ENCODE measurements around the gene SLC25A46. TPM values are rescaled to one million over a fixed set of nuclear protein-coding genes. Genes with fewer than 3 reads are reported as not detected.
"Not testable (repeated sequence)": the region's sequence is repeated elsewhere in the genome, so short reads cannot be mapped to it uniquely, and the experiment has no call there.

Gene SLC25A46
- polyA plus RNA-seq, 3 donors from 2014 or later, result 29.0 to 52.2 (median 32.5) TPM

- H3K27ac Mint-ChIP-seq, H3K4me3 Mint-ChIP-seq, H3K4me1 Mint-ChIP-seq, H3K36me3 Mint-ChIP-seq, H3K9me3 Mint-ChIP-seq, DNase-seq: not testable (repeated sequence)
- peaks cover 2 to 13% (median 8%) of the 10 kb centered on the region in 3 donors for H3K27me3 Mint-ChIP-seq (ENCODE audit: low read depth in 3 of 3)
Observed at GRCh38 chr5:110731499-110731898, 7.3 kb upstream of the SLC25A46 start.

DNA sequence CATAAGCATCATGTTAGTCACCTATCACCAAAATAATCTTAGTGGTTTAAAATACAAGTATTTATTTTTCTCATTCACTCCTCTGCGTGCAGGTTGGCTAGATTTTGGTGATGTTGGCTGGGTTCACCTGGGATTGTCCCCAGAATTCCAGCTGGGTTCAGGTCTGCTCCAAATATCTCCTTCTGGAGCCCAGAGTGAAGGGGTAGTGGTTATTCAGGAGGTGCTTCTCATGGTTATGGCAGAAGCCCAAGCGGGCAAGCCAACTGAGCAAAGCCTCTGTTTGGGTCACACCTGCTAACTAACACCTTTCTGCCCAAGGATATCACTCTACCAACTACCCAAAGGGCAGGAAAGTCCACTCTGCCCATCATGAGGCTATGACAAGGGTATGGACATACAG lies 4.7 kb upstream of the SLC25A46 start:
- no peak overlapping the region for H3K27ac Mint-ChIP-seq
- H3K27me3 Mint-ChIP-seq (ENCODE audit: low read depth in 3 of 3), result peaks cover 15 to 27% (median 23%) of the 10 kb centered on the region in 3 donors
- H3K4me3 Mint-ChIP-seq, result no peak overlapping the region
- H3K4me1 Mint-ChIP-seq, result peaks cover 10 to 13% of the 10 kb centered on the region in 2 donors
- DNase-seq, result no peak
- peaks cover 0 to 2% (median 0%) of the 10 kb centered on the region in 6 donors for H3K9me3 Mint-ChIP-seq
- peaks cover 0 to 11% (median 0%) of the 10 kb centered on the region in 3 donors for H3K36me3 Mint-ChIP-seq

DNA sequence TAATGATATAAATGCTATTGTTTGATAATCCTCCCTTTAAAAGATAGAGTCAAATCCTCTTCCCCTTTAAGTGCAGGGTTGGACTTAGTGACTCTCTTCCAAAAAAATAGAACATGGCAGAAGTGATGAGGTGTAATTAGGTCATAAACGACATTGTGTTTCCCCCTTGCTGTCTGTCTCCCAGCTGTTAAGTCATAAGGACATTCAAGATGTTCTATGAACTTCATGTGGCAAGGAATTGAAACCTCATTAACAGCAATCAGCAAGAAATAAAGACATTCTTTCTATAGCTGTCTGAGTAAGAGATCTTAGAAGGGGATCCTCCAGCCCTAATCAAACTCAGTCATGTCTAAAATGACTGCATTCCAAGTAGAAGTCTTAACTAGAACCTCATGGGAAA lies 3.3 kb upstream of the SLC25A46 start:
- Mint-ChIP-seq H3K4me3 (no peak overlapping the region), H3K4me1 (peaks cover 23 to 26% of the 10 kb centered on the region in 2 donors), H3K27ac (no peak overlapping the region), H3K27me3 (ENCODE audit: low read depth in 3 of 3) (peaks cover 18 to 28% (median 27%) of the 10 kb centered on the region in 3 donors), H3K9me3 (peaks cover 0 to 2% (median 0%) of the 10 kb centered on the region in 6 donors), H3K36me3 (peaks cover 0 to 8% (median 0%) of the 10 kb centered on the region in 3 donors)
- DNase-seq, result no peak

GRCh38 chr5:110736753-110737152 lies 2.1 kb upstream of the SLC25A46 start:
- Mint-ChIP-seq H3K4me3 (no peak overlapping the region), H3K36me3 (peaks cover 0 to 8% (median 0%) of the 10 kb centered on the region in 3 donors), H3K4me1 (peaks cover 25 to 38% of the 10 kb centered on the region in 2 donors), H3K27me3 (ENCODE audit: low read depth in 3 of 3) (peaks cover 18 to 28% (median 25%) of the 10 kb centered on the region in 3 donors), H3K27ac (no peak overlapping the region), H3K9me3 (peaks cover 0 to 2% (median 0%) of the 10 kb centered on the region in 6 donors)
- DNase-seq, result no peak

DNA sequence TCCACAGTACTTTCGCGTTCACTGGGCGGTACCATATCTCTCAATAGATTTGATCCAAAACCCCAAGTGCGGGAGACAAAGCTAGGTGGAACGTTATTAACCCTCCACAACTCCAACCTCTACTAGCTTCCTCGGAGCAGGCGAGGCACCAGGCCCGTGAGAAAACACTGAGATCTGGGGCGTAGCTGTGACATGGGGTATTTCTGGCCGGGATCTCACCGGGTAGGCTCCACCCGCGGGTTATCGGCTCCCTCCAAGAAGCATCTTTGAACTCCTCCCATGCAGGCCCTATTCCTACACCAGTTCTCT lies 350 bp upstream of the SLC25A46 start:
- DNase-seq, result no peak
- Mint-ChIP-seq H3K4me3 (peak overlapping the region; percentile 97 to 100 (median 99)), H3K27ac (peak overlapping the region; percentile 96 to 100 (median 98))

DNA sequence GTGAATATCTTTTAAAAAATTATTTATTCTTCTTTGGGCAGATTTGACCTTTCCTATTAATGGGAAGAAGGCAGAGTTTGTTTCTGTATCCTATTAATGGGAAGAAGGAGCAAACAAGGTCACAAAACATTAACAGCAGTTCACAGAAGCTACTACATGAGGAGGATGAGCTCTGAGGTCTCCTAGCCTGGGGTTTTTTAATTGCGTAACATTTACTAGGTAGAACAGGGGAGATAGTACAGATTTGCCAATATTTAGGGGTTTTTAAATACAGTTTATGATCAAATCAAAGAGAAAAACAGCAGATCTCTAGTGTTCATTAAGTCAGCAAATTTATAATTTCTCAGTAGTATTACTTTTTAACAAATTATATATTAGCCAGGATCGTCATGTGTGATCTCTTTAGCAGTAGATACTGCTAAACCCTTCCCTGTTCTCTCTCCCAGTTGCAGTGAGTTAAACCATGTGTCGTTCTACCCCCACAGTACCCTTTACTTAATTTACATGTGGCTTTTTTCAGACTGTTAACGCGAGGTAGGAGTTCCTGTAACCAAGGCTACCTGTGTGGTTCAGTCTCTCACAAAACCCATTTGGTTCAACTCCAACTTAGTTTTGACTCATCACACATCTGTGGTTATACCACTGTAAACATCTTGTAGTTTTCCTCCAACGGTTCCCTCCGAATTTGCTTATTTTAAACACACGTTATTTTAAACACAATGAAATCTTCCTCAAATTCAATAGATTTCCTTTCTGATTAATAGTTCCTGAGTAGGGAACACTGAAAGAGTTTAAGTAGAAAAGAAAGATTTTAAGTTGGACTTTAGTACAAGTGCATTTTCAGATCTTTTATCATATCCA lies 13.3 kb downstream of the SLC25A46 start:
- DNase-seq, result no peak
- Mint-ChIP-seq H3K4me1 (peaks cover 2 to 40% of the 10 kb centered on the region in 2 donors), H3K9me3 (no peaks in the 10 kb centered on the region), H3K4me3 (no peak overlapping the region), H3K27ac (peak overlapping the region in 4 of 6 donors; percentile 2 to 13 (median 6)), H3K27me3 (ENCODE audit: low read depth in 3 of 3) (peaks cover 0 to 1% (median 0%) of the 10 kb centered on the region in 3 donors), H3K36me3 (peaks cover 18 to 33% (median 24%) of the 10 kb centered on the region in 3 donors)

More for the DNA sequence above, 350 bp upstream of the SLC25A46 start:
- Mint-ChIP-seq H3K4me1 (peaks cover 27 to 48% of the 10 kb centered on the region in 2 donors), H3K36me3 (peaks cover 0 to 4% (median 0%) of the 10 kb centered on the region in 3 donors), H3K27me3 (ENCODE audit: low read depth in 3 of 3) (peaks cover 16 to 22% (median 20%) of the 10 kb centered on the region in 3 donors), H3K9me3 (peaks cover 0 to 1% (median 0%) of the 10 kb centered on the region in 6 donors)

DNA sequence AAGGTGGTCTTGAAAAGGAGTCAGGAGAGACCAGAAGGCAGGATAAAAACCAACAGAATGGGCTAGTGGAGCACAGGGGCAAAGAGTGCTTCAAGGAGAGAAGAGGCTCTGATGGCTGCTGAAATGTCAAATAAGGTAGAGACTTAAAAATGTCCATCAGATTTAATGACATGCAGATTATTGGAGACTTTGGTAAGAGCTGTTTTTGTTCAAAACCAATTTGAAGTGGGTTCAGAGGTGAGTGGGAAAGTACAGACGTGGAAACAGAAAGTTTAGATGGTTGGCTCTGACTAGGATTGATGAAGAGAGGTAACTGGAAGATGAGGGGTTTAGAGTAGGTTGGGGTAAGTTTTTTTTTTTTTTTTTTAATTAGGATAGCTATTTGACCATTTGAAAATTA lies 14.1 kb downstream of the SLC25A46 start:
- peaks cover 2 to 40% of the 10 kb centered on the region in 2 donors for H3K4me1 Mint-ChIP-seq
- H3K9me3 Mint-ChIP-seq, result no peaks in the 10 kb centered on the region
- no peak for DNase-seq
- H3K36me3 Mint-ChIP-seq, result peaks cover 16 to 30% (median 18%) of the 10 kb centered on the region in 3 donors
- H3K27me3 Mint-ChIP-seq (ENCODE audit: low read depth in 3 of 3), result peaks cover 0 to 1% (median 0%) of the 10 kb centered on the region in 3 donors
- H3K27ac Mint-ChIP-seq, result peak overlapping the region in 3 of 6 donors; percentile 6 to 13 (median 10)
- no peak overlapping the region for H3K4me3 Mint-ChIP-seq

DNA sequence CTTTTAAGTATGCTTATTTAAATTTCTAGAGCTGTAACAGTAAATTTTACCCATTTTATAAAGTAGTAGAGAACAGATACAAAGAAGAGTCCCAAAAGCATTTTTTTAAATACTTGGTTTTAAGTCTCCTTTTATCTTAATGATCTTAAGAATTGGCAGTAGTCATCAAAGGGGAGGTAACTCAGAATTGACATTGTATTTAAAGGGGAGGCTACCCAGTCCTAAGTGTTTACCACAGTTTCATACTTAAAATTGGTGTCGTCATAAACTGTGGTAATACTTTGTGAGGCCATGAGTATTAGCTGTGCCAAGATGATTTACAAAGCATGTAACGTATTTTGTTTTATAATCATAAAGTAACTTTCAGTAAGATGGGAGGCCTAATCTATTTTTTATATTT lies 14.8 kb downstream of the SLC25A46 start:
- Mint-ChIP-seq H3K27me3 (ENCODE audit: low read depth in 3 of 3) (peaks cover 0 to 1% (median 0%) of the 10 kb centered on the region in 3 donors), H3K27ac (no peak overlapping the region), H3K4me1 (peaks cover 2 to 40% of the 10 kb centered on the region in 2 donors), H3K9me3 (no peaks in the 10 kb centered on the region), H3K36me3 (peaks cover 12 to 29% (median 16%) of the 10 kb centered on the region in 3 donors), H3K4me3 (no peak overlapping the region)
- no peak for DNase-seq

- no peak overlapping the region for H3K4me3 Mint-ChIP-seq
- H3K9me3 Mint-ChIP-seq, result no peaks in the 10 kb centered on the region
- peaks cover 7 to 24% (median 11%) of the 10 kb centered on the region in 3 donors for H3K36me3 Mint-ChIP-seq
- no peak for DNase-seq
- H3K27ac Mint-ChIP-seq, result peak overlapping the region in 3 of 6 donors; percentile 6 to 14 (median 9)
- H3K4me1 Mint-ChIP-seq, result peaks cover 2 to 35% of the 10 kb centered on the region in 2 donors
- H3K27me3 Mint-ChIP-seq (ENCODE audit: low read depth in 3 of 3), result peaks cover 0 to 1% (median 0%) of the 10 kb centered on the region in 3 donors
Observed at GRCh38 chr5:110754181-110754580, 15.4 kb downstream of the SLC25A46 start.

- peaks cover 0 to 21% of the 10 kb centered on the region in 2 donors for H3K4me1 Mint-ChIP-seq
- no peaks in the 10 kb centered on the region for H3K9me3 Mint-ChIP-seq
- H3K4me3 Mint-ChIP-seq, result no peak overlapping the region
- H3K36me3 Mint-ChIP-seq, result peaks cover 7 to 25% (median 8%) of the 10 kb centered on the region in 3 donors
- peak; percentile 6 to 19 (median 9) for DNase-seq
- peaks cover 0 to 1% (median 0%) of the 10 kb centered on the region in 3 donors for H3K27me3 Mint-ChIP-seq (ENCODE audit: low read depth in 3 of 3)
- no peak overlapping the region for H3K27ac Mint-ChIP-seq
Observed at GRCh38 chr5:110757118-110757729, 18.4 kb downstream of the SLC25A46 start.

DNA sequence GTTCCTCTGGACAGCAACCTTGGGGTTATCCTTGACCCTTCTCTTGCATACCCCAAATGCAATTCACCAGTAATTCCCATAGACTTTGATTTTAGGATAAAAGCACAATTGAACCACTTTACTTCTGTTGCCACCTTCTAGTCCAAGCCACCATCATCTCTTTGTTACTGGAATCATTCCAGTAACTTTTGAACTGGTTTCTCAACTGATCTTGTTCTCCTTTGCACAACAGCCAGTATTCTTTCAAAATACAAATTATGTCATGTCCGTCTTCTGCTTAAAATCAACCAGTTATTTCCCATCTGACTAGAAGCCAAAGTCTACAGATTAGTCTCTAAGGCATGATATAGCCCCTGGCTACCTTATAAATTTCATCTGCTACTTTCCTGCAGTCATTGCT lies 21.4 kb downstream of the SLC25A46 start:
- Mint-ChIP-seq H3K4me1 (no peaks in the 10 kb centered on the region), H3K9me3 (no peaks in the 10 kb centered on the region), H3K27me3 (ENCODE audit: low read depth in 3 of 3) (no peaks in the 10 kb centered on the region), H3K27ac (no peak overlapping the region), H3K4me3 (no peak overlapping the region), H3K36me3 (peaks cover 7 to 19% (median 17%) of the 10 kb centered on the region in 3 donors)
- no peak for DNase-seq

DNA sequence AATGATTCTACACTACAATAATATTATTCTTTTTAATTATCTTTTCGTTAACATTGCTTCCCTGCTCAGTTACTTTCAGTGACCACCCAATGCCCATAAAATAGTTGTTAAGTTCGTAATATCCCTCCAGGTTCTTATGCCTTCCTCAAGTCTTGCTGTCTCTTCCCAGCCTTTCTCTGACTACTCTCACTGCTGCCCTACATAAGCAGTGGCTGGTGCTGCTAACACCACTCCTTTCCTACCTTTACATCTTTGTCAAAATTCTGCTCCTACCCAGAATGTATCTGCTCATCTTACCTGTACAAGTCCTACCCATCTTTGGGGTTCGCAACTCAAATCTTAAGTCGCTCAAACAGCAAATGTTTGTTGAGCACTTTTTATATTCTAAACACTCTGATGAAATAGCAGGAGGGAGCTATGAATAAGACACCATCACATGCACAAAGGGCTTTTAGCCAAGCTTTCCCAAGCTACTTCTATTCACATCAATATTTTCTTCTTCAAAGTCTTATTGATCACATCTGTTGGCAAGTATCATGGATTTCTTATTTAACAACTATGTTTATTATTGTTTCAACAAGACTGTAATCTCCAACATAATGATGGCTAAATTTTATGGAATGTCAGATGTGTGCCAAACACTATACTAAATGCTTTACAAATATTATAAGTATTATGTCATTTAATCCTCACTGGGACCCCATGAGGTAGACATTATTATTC lies 29.5 kb downstream of the SLC25A46 start:
- Mint-ChIP-seq H3K27me3 (ENCODE audit: low read depth in 3 of 3) (peaks cover 0 to 3% (median 2%) of the 10 kb centered on the region in 3 donors), H3K9me3 (peaks cover 0 to 2% (median 0%) of the 10 kb centered on the region in 6 donors), H3K4me3 (no peak overlapping the region)

DNA sequence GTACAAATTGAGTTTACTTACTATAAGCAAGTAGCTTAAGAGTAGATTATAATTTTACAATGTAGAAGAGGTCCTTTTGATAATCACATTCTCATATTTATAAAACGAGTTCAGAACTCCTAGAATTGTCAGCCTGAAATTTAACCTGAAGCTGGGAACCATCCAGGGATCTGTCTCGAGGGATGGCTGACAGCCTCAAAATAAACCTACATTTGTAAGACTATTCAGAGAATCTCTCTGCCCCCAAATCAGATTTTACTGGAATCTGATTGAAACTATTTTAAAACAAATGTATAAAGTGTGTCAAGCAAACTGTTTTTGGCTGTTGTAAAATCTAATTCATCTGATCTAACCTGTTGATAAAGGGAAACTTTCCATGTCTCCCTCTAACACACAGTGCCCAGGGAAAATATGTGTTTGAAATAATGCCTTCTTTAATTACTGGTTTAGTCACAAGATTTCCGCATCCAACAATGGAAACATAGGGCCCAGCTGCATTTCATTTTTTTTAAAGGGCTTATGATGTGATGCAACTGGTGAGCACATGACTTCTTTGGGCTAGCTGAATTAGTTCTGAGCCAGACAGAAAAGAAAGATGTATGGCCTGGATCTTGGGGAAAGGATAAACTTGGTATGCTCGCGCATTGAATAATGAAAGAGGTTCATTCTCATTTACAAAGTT lies 30.3 kb downstream of the SLC25A46 start:
- Mint-ChIP-seq H3K27me3 (ENCODE audit: low read depth in 3 of 3) (peaks cover 0 to 3% (median 3%) of the 10 kb centered on the region in 3 donors), H3K4me3 (no peak overlapping the region), H3K36me3 (peaks cover 0 to 6% (median 0%) of the 10 kb centered on the region in 3 donors), H3K9me3 (peaks cover 0 to 2% (median 0%) of the 10 kb centered on the region in 6 donors), H3K4me1 (no peaks in the 10 kb centered on the region), H3K27ac (no peak overlapping the region)
- no peak for DNase-seq

More for the DNA sequence above, 29.5 kb downstream of the SLC25A46 start:
- Mint-ChIP-seq H3K36me3 (peaks cover 0 to 6% (median 0%) of the 10 kb centered on the region in 3 donors), H3K4me1 (no peaks in the 10 kb centered on the region), H3K27ac (no peak overlapping the region)
- DNase-seq, result no peak

Data from immature natural killer cell (primary cell).